Gastroesophageal sphincter (tissue), 4 donors: ENCODE measurements around the gene MARCHF2. TPM values are rescaled to one million over a fixed set of nuclear protein-coding genes. Genes with fewer than 3 reads are reported as not detected.

ENCODE experiments used
- ATAC-seq: fragments of 150-250 bp; one replicate; pipeline ENCODE4 v1.9.1; 2016; ENCODE audit warnings: mild to moderate bottlenecking, moderate library complexity
- H3K27ac ChIP-seq, 4 donors: fragments of 200-600 bp; sonication (generic) in 3 of 4; 1 replicate in 3 of 4; 2 replicates in 1 of 4; pipeline ENCODE4 v1.5.1; 2016 to 2019
- H3K27me3 ChIP-seq: fragments of 200-600 bp; sonication (generic); one replicate; pipeline ENCODE4 v1.5.1; 2019
- H3K36me3 ChIP-seq, 2 donors: fragments of 200-600 bp; sonication (generic); one replicate each; pipeline ENCODE4 v1.5.1; 2019; ENCODE audit warnings: control low read depth in 1 of 2
- H3K4me1 ChIP-seq, 3 donors: fragments of 200-600 bp; sonication (generic); 1 replicate in 2 of 3; 2 replicates in 1 of 3; pipeline ENCODE4 v1.5.1; 2016 to 2019; ENCODE audit warnings: control low read depth in 2 of 3
- H3K4me3 ChIP-seq, 2 donors: fragments of 200-600 bp; sonication (generic); one replicate each; pipeline ENCODE4 v1.5.1; 2019; ENCODE audit warnings: mild to moderate bottlenecking in 1 of 2, moderate library complexity in 1 of 2
- H3K9me3 ChIP-seq, 3 donors: fragments of 200-600 bp; sonication (generic); one replicate each; pipeline ENCODE4 v1.5.1; 2017 to 2019; ENCODE audit warnings: control low read depth in 2 of 3
- CTCF ChIP-seq, 4 experiments: fragments of 200-600 bp in 2 of 4; fragments of 450-650 bp in 2 of 4; sonication (generic) in 1 of 4; IDR thresholded peaks; one replicate each; pipeline ENCODE4 v1.5.1; 2017 to 2019; ENCODE audit warnings: antibody characterized with exemption in 4 of 4, mild to moderate bottlenecking in 2 of 4, moderate library complexity in 2 of 4
- EP300 ChIP-seq: sonication (generic); formaldehyde crosslinking; IDR thresholded peaks from one replicate; pipeline ENCODE4 v1.6.1; 2017; ENCODE audit warnings: antibody characterized with exemption, mild to moderate bottlenecking
- POLR2A ChIP-seq, 2 donors: fragments of 450-650 bp; IDR thresholded peaks; one replicate each; pipeline ENCODE4 v1.6.1; 2017; ENCODE audit warnings: antibody characterized with exemption in 2 of 2, mild to moderate bottlenecking in 2 of 2, moderate library complexity in 1 of 2
- POLR2AphosphoS5 ChIP-seq: sonication (generic); formaldehyde crosslinking; IDR thresholded peaks from one replicate; pipeline ENCODE4 v1.6.1; 2017; ENCODE audit warnings: antibody characterized with exemption
- WGBS, 2 donors: methylation state at CpG; one replicate each; pipeline ENCODE4 v1.1.5; 2018; ENCODE audit warnings: low coverage in 1 of 2; 5-methylcytosine and 5-hydroxymethylcytosine counted together
- small RNA-seq, 4 donors: library from RNA; depleted of rRNA; stranded (forward); fragments of <200 nt; gene quantifications; one replicate each; pipeline ENCODE3, GENCODE V24; 2016
- total RNA-seq, 4 donors: library from RNA; depleted of rRNA; stranded (reverse); fragments of >200 nt; gene quantifications; one replicate each; pipeline ENCODE4 v1.1.0, GENCODE V29; 2016

The MARCHF2 gene
- total RNA-seq, 4 donors from 2014 or later, result 125 to 330 (median 237) TPM

GRCh38 chr19:8485561-8486371, 72.7 kb downstream of the MARCHF2 start:
- no peak for ATAC-seq
- TF ChIP-seq CTCF (IDR thresholded peaks at IDR 0.05) (no peak), EP300 (no peak)
- whole genome bisulfite sequencing, 2 donors, result 100% methylated on average over 8 of the region's 62 CpGs; no CpG with 5 or more reads in 1 of the 2 donors
- H3K4me3 ChIP-seq, result no peak overlapping the region
- peaks cover 0 to 40% (median 3%) of the 10 kb centered on the region in 3 donors for H3K4me1 ChIP-seq
- H3K9me3 ChIP-seq, result no peaks in the 10 kb centered on the region
- H3K27me3 ChIP-seq, result no peaks in the 10 kb centered on the region
- no peak overlapping the region for H3K27ac ChIP-seq
- H3K36me3 ChIP-seq, result peaks cover 0 to 98% of the 10 kb centered on the region in 2 donors

- no peak for ATAC-seq
Measured at GRCh38 chr19:8486661-8487136, 73.6 kb downstream of the MARCHF2 start.

GRCh38 chr19:8487137-8487851, 74.2 kb downstream of the MARCHF2 start:
- TF ChIP-seq POLR2AphosphoS5 (no peak), CTCF (IDR thresholded peaks at IDR 0.05) (no peak), EP300 (no peak), POLR2A (IDR thresholded peaks at IDR 0.05) (no peak)
- Histone ChIP-seq H3K27me3 (no peaks in the 10 kb centered on the region), H3K27ac (peak overlapping the region in 3 of 4 donors; percentile 17 to 33 (median 19)), H3K36me3 (peaks cover 0 to 93% of the 10 kb centered on the region in 2 donors), H3K4me3 (no peak overlapping the region), H3K4me1 (peaks cover 0 to 25% (median 0%) of the 10 kb centered on the region in 3 donors), H3K9me3 (no peaks in the 10 kb centered on the region)
- ATAC-seq, result peak; percentile 53
- 59 to 85% methylated on average over 8 to 9 of the region's 13 CpGs for WGBS, 2 donors

More at GRCh38 chr19:8486661-8487136, 73.6 kb downstream of the MARCHF2 start:
- no peaks in the 10 kb centered on the region for H3K9me3 ChIP-seq
- peak overlapping the region in 2 of 4 donors; percentile 17 to 33 for H3K27ac ChIP-seq
- peaks cover 0 to 31% (median 0%) of the 10 kb centered on the region in 3 donors for H3K4me1 ChIP-seq
- TF ChIP-seq POLR2AphosphoS5 (no peak), CTCF (IDR thresholded peaks at IDR 0.05) (no peak), EP300 (no peak), POLR2A (IDR thresholded peaks at IDR 0.05) (no peak)
- peaks cover 0 to 97% of the 10 kb centered on the region in 2 donors for H3K36me3 ChIP-seq
- 73 to 89% methylated on average over 4 to 15 of the region's 16 CpGs for WGBS, 2 donors
- H3K27me3 ChIP-seq, result no peaks in the 10 kb centered on the region
- no peak overlapping the region for H3K4me3 ChIP-seq

- TF ChIP-seq POLR2A (IDR thresholded peaks at IDR 0.05), result no peak
- no peak for TF ChIP-seq EP300
- no peak for TF ChIP-seq POLR2AphosphoS5
- no peak for TF ChIP-seq CTCF (IDR thresholded peaks at IDR 0.05)
- H3K36me3 ChIP-seq, result peaks cover 0 to 82% of the 10 kb centered on the region in 2 donors
Measured at GRCh38 chr19:8488365-8488764, 75.3 kb downstream of the MARCHF2 start.

More at GRCh38 chr19:8488365-8488764, 75.3 kb downstream of the MARCHF2 start:
- Histone ChIP-seq H3K4me3 (no peak overlapping the region), H3K4me1 (peaks cover 0 to 24% (median 0%) of the 10 kb centered on the region in 3 donors), H3K27me3 (no peaks in the 10 kb centered on the region), H3K27ac (no peak overlapping the region), H3K9me3 (no peaks in the 10 kb centered on the region)
- no peak for ATAC-seq
- 71% methylated on average over 7 of the region's 15 CpGs for WGBS, 2 donors

Small RNA genes lying within 50 kb of the gene (small RNA-seq; reads per million reads assigned to genes)
- gene MIR4999, result 0 reads per million in 4 donors

Other genes starting within 250 kb of the MARCHF2 start
- gene CERS4, start 203.9 kb upstream of the MARCHF2 start, total RNA-seq, result 10 to 100 TPM; 24.8 to 33.8 (median 31.9) TPM
- gene CD320, start 104.9 kb upstream of the MARCHF2 start, total RNA-seq, result 10 to 100 TPM; 25.4 to 58.5 (median 40.8) TPM
- gene NDUFA7, start 91.9 kb upstream of the MARCHF2 start, total RNA-seq, result 10 to 100 TPM; 14.5 to 48.3 (median 32.3) TPM
- gene RPS28, start 91.8 kb upstream of the MARCHF2 start, total RNA-seq, result 100 to 1,000 TPM; 172 to 357 (median 250) TPM
- 10 to 100 TPM in 3 of 4 donors, 1 to 10 TPM in 1; 9.8 to 22.3 (median 19.2) TPM for gene KANK3, start 70.0 kb upstream of the MARCHF2 start, total RNA-seq
- gene ANGPTL4, start 49.1 kb upstream of the MARCHF2 start, total RNA-seq, result 10 to 100 TPM in 3 of 4 donors, 1 to 10 TPM in 1; 4.4 to 48.2 (median 19.4) TPM
- gene RAB11B, start 22.9 kb upstream of the MARCHF2 start, total RNA-seq, result 10 to 100 TPM; 28.6 to 71.8 (median 36.1) TPM
- 100 to 1,000 TPM in 2 of 4 donors, 10 to 100 TPM in 2; 75.1 to 120 (median 101) TPM for gene HNRNPM, start 31.7 kb downstream of the MARCHF2 start, total RNA-seq
- gene PRAM1, start 89.3 kb downstream of the MARCHF2 start, total RNA-seq, result 1 to 10 TPM in 1 of 4 donors, under 1 TPM in 3; 0.23 to 1.2 (median 0.45) TPM
- gene ZNF414, start 100.9 kb downstream of the MARCHF2 start, total RNA-seq, result 10 to 100 TPM in 2 of 4 donors, 1 to 10 TPM in 2; 3.6 to 18.9 (median 10.3) TPM
- gene MYO1F, start 164.1 kb downstream of the MARCHF2 start, total RNA-seq, result 10 to 100 TPM in 2 of 4 donors, 1 to 10 TPM in 2; 5.4 to 41.5 (median 10.3) TPM
- 10 to 100 TPM; 15.7 to 45.3 (median 22.8) TPM for gene ADAMTS10, start 197.4 kb downstream of the MARCHF2 start, total RNA-seq
- not detected for gene NFILZ, start 217.3 kb downstream of the MARCHF2 start, total RNA-seq